Stomach (tissue), 9 donors: ENCODE results near the gene B4GALNT3. TPM values are rescaled to one million over a fixed set of nuclear protein-coding genes. Genes with fewer than 3 reads are reported as not detected.
A peak's percentile ranks its signal among the peaks of the same experiment; 100 is the strongest.

Experiments
- DNase-seq, 2 donors: peaks; one replicate each; pipeline versions ENCODE4 v3.0.0 to v3.0.0-alpha.2; 2013 to 2019
- H3K27ac ChIP-seq, 5 donors: fragments of 200-600 bp in 4 of 5; sonication (generic) in 4 of 5; one replicate each; pipeline ENCODE4 v1.5.1; 2013 to 2019; ENCODE audit warnings: mild to moderate bottlenecking in 1 of 5, moderate library complexity in 1 of 5
- H3K27me3 ChIP-seq, 3 donors: fragments of 200-600 bp; sonication (generic); one replicate each; pipeline ENCODE4 v1.5.1; 2017 to 2019; ENCODE audit warnings: mixed run types in 1 of 3
- H3K36me3 ChIP-seq, 4 donors: fragments of 200-600 bp; sonication (generic); 1 replicate in 3 of 4; 2 replicates in 1 of 4; pipeline ENCODE4 v1.5.1; 2016 to 2019
- H3K4me1 ChIP-seq, 4 donors: fragments of 200-600 bp; sonication (generic); one replicate each; pipeline ENCODE4 v1.5.1; 2016 to 2019
- H3K4me3 ChIP-seq, 4 donors: fragments of 200-600 bp; sonication (generic) in 3 of 4; one replicate each; pipeline ENCODE4 v1.5.1; 2016 to 2019; ENCODE audit warnings: mild to moderate bottlenecking in 1 of 4
- H3K9me3 ChIP-seq, 4 donors: fragments of 200-600 bp; sonication (generic); one replicate each; pipeline ENCODE4 v1.5.1; 2016 to 2019
- CTCF ChIP-seq, 7 experiments: fragments of 450-650 bp in 4 of 7; fragments of 200-600 bp in 3 of 7; sonication (generic) in 3 of 7; IDR thresholded peaks; one replicate each; pipeline ENCODE4 v1.5.1; 2016 to 2019; ENCODE audit warnings: antibody characterized with exemption in 7 of 7, control low read depth in 2 of 7, mild to moderate bottlenecking in 1 of 7
- EP300 ChIP-seq: sonication (generic); formaldehyde crosslinking; IDR thresholded peaks from one replicate; pipeline ENCODE4 v1.6.1; 2017; ENCODE audit warnings: antibody characterized with exemption
- POLR2A ChIP-seq, 4 donors: fragments of 450-650 bp; IDR thresholded peaks; one replicate each; pipeline ENCODE4 v1.6.1; 2016; ENCODE audit warnings: antibody characterized with exemption in 4 of 4, control low read depth in 2 of 4, mild to moderate bottlenecking in 1 of 4, moderate library complexity in 1 of 4
- POLR2AphosphoS5 ChIP-seq, 3 donors: sonication (generic); formaldehyde crosslinking; IDR thresholded peaks; one replicate each; pipeline ENCODE4 v1.6.1; 2016; ENCODE audit warnings: antibody characterized with exemption in 3 of 3
- WGBS, 5 donors: extraction: QIAGEN DNeasy Blood & Tissue Kit in 3 of 5; methylation state at CpG; one replicate each; pipeline versions ENCODE4 v1.1.5 to v1.1.7; 2013 to 2018; 5-methylcytosine and 5-hydroxymethylcytosine counted together
- intact Hi-C: fragments of 100-400 bp; cut with DNase I; formaldehyde crosslinking; loops from one replicate; pipeline ENCODE4 v1.15.1; 2023; ENCODE audit warnings: low total_unique reads
- polyA plus RNA-seq, 3 donors: library from polyadenylated mRNA; stranded (reverse); fragments of 200-250 nt; gene quantifications; one replicate each; pipeline ENCODE4 v1.2.3, GENCODE V29; 2013
- total RNA-seq, 5 donors: library from RNA; depleted of rRNA; stranded (reverse); fragments of >200 nt; gene quantifications; one replicate each; pipeline versions ENCODE4 v1.1.0 to v1.2.3, GENCODE V29; 2014 to 2016
- donor health status: healthy with polysubstance abuse.
- donor health status: Bipolar disorder and iron deficiency.
- donor health status: healthy.

Gene B4GALNT3
- total and polyA plus RNA-seq, 8 donors: 20.8 to 332 (median 71.0) TPM

- Histone ChIP-seq H3K9me3 (no peaks in the 10 kb centered on the region), H3K27ac (peak overlapping the region; percentile 84 to 94 (median 91)), H3K4me1 (peaks cover 26 to 52% (median 45%) of the 10 kb centered on the region in 4 donors), H3K27me3 (no peaks in the 10 kb centered on the region), H3K36me3 (no peaks in the 10 kb centered on the region), H3K4me3 (peak overlapping the region; percentile 58 to 77 (median 65))
- TF ChIP-seq POLR2AphosphoS5 (IDR thresholded peaks at IDR 0.05) (peak; percentile 44 to 84 (median 61)), POLR2A (IDR thresholded peaks at IDR 0.05) (no peak)
- intact Hi-C loops: loop anchor here (10.0 kb wide), 2 partner anchors 64 to 244 kb away; no protein-coding TSS in a partner anchor
- 24 to 50% (median 27%) methylated on average over 18 to 22 of the region's 22 CpGs for WGBS, 5 donors
- peak; percentile 81 to 83 for DNase-seq
These were observed 111.4 kb downstream of the B4GALNT3 start for GRCh38 chr12:570921-571794.

GRCh38 chr12:571795-572531 is 112.2 kb downstream of the B4GALNT3 start:
- H3K4me3 ChIP-seq: no peak overlapping the region
- DNase-seq: peak; percentile 40 to 49
- no peaks in the 10 kb centered on the region for H3K27me3 ChIP-seq
- intact Hi-C loops: loop anchor here (10.0 kb wide), 2 partner anchors 63 to 243 kb away; no protein-coding TSS in a partner anchor
- TF ChIP-seq CTCF (IDR thresholded peaks at IDR 0.05): no peak
- no peak for TF ChIP-seq EP300
- TF ChIP-seq POLR2AphosphoS5 (IDR thresholded peaks at IDR 0.05): no peak
- peak overlapping the region; percentile 84 to 94 (median 91) for H3K27ac ChIP-seq
- H3K36me3 ChIP-seq: no peaks in the 10 kb centered on the region
- H3K9me3 ChIP-seq: no peaks in the 10 kb centered on the region
- H3K4me1 ChIP-seq: peaks cover 29 to 60% (median 51%) of the 10 kb centered on the region in 4 donors
- 59 to 67% (median 60%) methylated on average over 19 of the region's 19 CpGs for WGBS, 5 donors

GRCh38 chr12:572532-572899 is 112.8 kb downstream of the B4GALNT3 start:
- 71 to 88% (median 84%) methylated on average over 3 of the region's 3 CpGs for WGBS, 5 donors
- no peaks in the 10 kb centered on the region for H3K27me3 ChIP-seq
- peak in 1 of 2 donors; percentile 23 for DNase-seq
- no peak overlapping the region for H3K4me3 ChIP-seq
- peaks cover 29 to 60% (median 51%) of the 10 kb centered on the region in 4 donors for H3K4me1 ChIP-seq
- intact Hi-C loops: loop anchor here (10.0 kb wide), 2 partner anchors 62 to 242 kb away; no protein-coding TSS in a partner anchor
- TF ChIP-seq POLR2AphosphoS5 (IDR thresholded peaks at IDR 0.05): no peak
- H3K9me3 ChIP-seq: no peaks in the 10 kb centered on the region
- H3K36me3 ChIP-seq: no peaks in the 10 kb centered on the region
- H3K27ac ChIP-seq: peak overlapping the region; percentile 84 to 94 (median 91)

GRCh38 chr12:573232-573631 is 113.5 kb downstream of the B4GALNT3 start:
- Histone ChIP-seq H3K27me3 (no peaks in the 10 kb centered on the region), H3K4me3 (no peak overlapping the region), H3K9me3 (no peaks in the 10 kb centered on the region), H3K36me3 (no peaks in the 10 kb centered on the region), H3K4me1 (peaks cover 29 to 62% (median 51%) of the 10 kb centered on the region in 4 donors), H3K27ac (no peak overlapping the region)
- WGBS, 5 donors: 81 to 91% (median 86%) methylated on average over 5 of the region's 5 CpGs
- TF ChIP-seq POLR2AphosphoS5 (IDR thresholded peaks at IDR 0.05): no peak
- no peak for TF ChIP-seq CTCF (IDR thresholded peaks at IDR 0.05)
- no peak for TF ChIP-seq EP300
- TF ChIP-seq POLR2A (IDR thresholded peaks at IDR 0.05): no peak
- DNase-seq: peak in 1 of 2 donors; percentile 11
- intact Hi-C loops: loop anchor here (10.0 kb wide), 2 partner anchors 62 to 242 kb away; no protein-coding TSS in a partner anchor
